GM19452 (cell line): Measurements from ENCODE around the gene COL20A1.
"Not testable (repeated sequence)": the region's sequence is repeated elsewhere in the genome, so short reads cannot be mapped to it uniquely, and the experiment has no call there.

Experiments used
- ATAC-seq: cut with Tn5 transposase; IDR thresholded peaks from one replicate; pipeline ENCODE4 v1.9.1; 2021; ENCODE audit not compliant: unreplicated experiment

The COL20A1 gene

GRCh38 chr20:63370618-63371187, 77.7 kb downstream of the COL20A1 start:
- no peak for ATAC-seq

- ATAC-seq, result no peak
Observed at GRCh38 chr20:63371291-63371865, 78.4 kb downstream of the COL20A1 start.

DNA sequence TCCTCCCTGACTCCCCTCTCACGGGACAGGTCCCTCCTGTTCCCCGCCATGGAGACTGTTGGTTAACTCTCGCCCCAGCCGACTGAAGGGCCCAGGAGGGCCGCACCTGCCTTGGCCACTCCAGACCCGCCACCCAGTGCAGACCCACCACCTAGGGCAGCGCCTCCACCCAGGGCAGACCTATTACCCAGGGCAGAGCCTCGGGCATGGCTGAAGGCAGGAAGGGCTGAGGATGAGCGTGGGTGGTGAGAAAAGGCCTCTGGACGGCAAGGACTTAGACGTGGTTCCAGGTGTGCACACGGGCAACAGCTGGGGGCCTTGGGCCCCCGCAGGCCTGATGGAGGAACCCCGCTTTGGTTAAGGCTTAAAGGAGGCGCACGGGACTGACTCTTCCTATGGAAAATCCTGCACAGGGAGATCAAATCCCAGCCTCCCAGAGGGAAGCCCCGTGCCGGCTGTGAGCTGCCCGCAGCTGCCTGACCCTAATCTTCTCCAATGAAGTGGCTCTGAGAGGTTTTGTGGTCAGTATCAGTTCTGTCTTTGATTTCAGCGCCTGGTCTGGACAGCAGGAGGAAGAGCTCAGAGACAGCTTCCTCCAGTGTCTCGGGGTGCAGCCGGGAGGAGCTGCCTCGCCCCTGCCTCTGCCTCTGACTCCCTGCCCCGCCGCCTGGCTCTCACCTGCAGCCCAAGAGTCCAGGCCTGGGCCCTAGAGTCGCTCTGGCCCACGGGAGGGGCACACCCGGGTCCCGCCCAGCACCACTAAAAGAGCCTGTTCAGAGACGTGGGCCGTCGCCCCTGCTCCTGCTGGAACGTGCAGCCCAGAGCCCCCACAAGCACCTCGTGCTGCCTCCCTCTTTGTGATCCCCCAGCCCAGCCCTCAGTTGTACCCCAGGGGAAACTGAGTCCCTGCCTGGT, 80.2 kb downstream of the COL20A1 start:
- ATAC-seq, result no peak

DNA sequence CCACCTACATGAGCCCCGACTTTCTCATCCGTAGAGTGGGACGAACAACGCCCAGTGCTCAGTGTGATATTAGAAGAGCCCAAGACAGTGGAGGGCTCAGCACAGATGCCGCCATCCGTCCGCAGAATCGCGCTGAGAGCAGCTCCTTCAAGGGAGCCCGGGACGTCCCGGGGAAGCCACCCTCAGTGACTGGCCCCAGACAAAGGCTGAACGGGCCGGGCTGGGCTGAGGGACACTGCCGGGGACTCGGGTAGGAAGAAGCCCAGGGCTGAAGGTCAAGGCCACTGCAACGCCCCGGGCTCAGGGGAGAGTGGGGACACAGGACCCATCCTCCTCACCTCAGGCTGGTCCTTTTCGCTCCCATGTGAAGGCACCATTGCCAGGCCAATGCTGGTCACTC, 81.0 kb downstream of the COL20A1 start:
- ATAC-seq, result no peak

GRCh38 chr20:63374504-63374903, 81.5 kb downstream of the COL20A1 start:
- no peak for ATAC-seq

DNA sequence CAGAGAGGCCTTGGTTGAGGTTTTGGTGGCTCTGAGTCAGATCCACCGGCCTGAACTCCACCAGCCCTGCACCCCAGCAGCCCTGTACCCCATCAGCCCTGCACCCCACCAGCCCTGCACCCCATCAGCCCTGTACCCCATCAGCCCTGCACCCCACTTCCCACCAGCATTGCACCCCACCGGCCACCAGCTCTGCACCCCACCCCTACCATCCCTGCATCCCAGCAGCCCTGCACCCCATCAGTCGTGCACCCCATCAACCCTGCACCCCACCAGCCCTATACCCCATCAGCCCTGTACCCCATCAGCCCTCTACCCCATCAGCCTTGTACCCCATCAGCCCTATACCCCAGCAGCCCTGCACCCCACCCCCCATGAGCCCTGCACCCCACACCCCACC, 82.5 kb downstream of the COL20A1 start:
- no peak for ATAC-seq

- no peak for ATAC-seq
Observed at GRCh38 chr20:63376283-63377250, 83.6 kb downstream of the COL20A1 start.

DNA sequence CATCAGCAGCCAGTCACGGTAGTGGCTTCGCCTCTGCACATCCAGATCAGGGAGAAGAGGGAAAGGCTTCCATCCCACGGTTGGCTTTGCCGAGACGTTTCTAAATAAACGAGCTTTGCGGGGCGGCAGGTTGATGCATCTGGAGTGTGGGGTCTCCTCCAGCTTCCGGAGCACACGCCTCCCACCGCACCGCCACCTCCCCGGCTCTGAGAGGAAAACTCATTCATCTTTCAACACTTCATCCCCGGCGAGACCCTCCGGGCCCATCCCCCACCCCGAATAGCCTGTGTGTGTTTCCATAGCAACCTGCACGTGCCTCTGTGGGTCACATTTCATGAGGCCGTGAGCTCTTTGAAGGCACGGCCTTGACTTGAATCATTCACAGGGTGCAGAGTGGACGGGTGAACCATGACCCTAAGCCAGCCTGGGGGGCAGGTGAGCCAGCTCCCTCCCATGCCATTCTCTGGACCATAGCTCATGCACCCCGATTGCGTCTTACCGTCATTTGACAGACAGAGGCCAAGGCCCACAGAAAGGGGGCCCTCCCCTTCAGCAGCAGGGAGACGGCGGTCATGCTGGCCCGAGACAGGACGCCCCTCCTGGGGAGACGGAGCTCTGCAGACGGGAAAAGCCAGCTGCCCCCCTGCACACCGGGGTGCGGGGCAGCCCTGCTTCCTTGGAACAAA, 84.4 kb downstream of the COL20A1 start:
- ATAC-seq, result no peak

- no peak for ATAC-seq
Observed at GRCh38 chr20:63377951-63378381, 85.0 kb downstream of the COL20A1 start.

DNA sequence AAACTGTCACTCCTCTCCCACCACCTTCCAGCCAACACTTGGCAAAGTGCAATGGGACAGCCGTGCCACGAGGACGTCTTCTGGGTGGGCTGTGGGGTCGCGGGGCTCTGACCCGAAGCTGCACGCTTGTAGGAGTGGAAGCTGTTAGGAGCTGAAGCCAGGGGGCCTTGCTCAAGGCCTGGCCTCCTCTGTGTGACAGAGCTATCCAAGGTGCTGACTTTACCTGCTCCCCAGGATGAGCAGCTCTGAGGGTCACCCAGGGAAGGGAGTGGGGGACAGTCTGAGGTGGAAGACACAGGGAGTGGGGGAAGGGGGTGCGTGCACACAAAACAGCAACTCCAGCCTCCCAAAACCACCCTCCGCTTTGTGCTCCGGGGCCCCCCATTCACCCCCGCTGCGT, 85.6 kb downstream of the COL20A1 start:
- no peak for ATAC-seq

GRCh38 chr20:63379296-63379695, 86.3 kb downstream of the COL20A1 start:
- no peak for ATAC-seq

- ATAC-seq, result not testable (repeated sequence)
Observed at GRCh38 chr20:63379872-63380271, 86.9 kb downstream of the COL20A1 start.

- ATAC-seq, result no peak
Observed at GRCh38 chr20:63380346-63380870, 87.4 kb downstream of the COL20A1 start.

DNA sequence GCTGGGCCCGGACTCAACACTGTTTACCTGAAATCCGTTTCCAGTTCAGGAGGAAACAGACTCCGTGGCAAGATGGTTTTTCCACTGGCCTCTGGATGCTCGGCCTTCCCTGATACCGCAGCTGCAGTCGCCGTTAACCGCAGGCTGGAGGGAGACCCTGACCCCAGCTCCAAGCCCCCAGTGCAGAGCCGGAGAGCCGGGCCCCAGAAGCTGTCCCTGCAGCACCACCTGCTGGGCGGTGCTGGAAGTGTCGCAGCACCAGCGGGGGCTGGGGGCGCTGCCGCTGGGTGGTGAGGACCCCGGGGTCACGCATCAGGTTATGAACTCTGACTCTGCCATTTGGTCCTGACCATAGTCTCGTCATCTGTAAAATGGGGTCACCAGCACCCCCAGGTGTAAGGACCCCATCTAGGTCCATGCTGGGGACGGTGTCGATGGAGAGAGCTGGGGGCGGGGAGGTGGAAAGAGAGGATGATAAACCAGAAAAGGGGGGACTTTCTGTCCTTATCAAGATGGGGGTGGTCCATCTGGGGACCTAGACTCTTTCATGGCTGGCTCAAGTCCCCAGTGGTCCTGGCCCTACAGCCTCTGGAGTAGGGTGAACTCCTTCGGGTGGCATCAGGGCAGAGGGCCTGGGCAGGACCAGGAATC, 88.9 kb downstream of the COL20A1 start:
- no peak for ATAC-seq

- ATAC-seq, result no peak
Observed at GRCh38 chr20:63382551-63383300, 89.7 kb downstream of the COL20A1 start.

DNA sequence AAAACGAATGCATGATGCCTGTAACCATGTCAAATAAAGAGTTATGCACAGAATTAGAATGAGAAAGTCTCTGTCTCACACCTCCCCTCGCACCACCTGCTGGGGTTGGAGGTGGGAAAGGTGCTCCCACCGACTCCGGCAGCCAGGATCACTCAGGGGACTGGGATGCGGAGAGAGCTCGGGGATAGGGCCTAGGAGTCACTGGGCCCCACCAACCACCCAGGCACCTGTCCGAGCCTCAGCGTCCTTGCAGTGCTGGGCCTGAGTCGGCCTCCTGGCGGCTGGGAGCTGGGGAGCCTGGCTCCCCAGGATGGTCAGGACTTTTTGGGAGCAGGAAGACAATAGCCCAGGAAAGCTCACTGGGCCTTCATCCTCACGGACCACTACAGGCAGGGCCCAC, 90.6 kb downstream of the COL20A1 start:
- no peak for ATAC-seq

DNA sequence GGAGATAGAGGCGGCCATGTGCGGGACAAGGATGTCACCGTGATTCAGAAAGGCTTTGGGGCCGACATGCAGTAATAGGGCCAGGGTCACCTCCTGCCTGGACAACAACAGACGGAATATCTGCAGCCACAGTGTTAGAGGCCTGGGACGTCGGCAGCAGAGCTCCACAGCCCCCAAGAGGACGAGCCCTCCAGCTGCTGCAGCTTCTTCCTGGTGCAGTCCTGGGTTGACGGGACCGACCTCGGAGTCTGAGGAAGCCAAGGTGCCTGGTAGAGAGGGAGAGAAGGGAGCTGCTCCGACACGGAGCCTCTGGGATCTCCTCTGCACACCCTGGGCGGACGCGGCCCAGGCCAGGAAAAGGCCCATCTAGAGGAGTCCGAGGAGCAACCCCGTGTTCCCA, 91.3 kb downstream of the COL20A1 start:
- no peak for ATAC-seq
